ENCODE measurements around the gene PLXNA1. TPM values are rescaled to one million over a fixed set of nuclear protein-coding genes. Genes with fewer than 3 reads are reported as not detected.

Gene PLXNA1
- polyA plus RNA-seq, 1 donor from 2014 or later = 65.6 TPM

DNA sequence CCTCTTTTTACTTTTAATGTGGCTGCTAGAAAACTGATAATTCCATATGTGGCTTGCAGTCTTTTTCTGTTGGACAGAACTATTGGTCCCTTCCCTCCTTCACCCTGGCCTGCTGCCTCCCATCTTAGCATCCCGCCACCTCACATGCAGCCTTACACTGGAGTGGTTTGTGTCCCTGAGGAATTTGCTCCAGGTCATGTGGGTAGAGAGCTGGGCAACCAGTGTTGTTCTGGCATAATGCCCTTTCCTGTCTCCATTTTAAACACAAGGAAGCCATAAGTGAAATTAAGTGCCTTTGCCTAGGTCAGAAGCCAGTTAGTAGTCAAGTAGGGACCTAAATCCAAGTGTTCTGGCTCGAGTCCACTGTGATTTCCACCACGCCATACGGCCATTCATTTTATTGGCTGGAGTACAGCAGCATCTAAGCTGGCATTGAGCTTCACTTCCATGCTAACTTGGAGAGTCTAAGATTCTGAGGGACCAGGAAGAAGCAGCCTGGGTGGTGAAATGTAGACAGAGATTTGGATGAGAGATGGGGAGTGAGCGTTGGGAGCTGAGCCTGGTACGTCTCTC is 46.0 kb upstream of the PLXNA1 start:
- H3K27me3 ChIP-seq (ENCODE audit: insufficient read depth, low read depth, low read length) = no peaks in the 10 kb centered on the region
- H3K9me3 ChIP-seq (ENCODE audit: low read length) = no peaks in the 10 kb centered on the region
- TF ChIP-seq, protein P1, sequence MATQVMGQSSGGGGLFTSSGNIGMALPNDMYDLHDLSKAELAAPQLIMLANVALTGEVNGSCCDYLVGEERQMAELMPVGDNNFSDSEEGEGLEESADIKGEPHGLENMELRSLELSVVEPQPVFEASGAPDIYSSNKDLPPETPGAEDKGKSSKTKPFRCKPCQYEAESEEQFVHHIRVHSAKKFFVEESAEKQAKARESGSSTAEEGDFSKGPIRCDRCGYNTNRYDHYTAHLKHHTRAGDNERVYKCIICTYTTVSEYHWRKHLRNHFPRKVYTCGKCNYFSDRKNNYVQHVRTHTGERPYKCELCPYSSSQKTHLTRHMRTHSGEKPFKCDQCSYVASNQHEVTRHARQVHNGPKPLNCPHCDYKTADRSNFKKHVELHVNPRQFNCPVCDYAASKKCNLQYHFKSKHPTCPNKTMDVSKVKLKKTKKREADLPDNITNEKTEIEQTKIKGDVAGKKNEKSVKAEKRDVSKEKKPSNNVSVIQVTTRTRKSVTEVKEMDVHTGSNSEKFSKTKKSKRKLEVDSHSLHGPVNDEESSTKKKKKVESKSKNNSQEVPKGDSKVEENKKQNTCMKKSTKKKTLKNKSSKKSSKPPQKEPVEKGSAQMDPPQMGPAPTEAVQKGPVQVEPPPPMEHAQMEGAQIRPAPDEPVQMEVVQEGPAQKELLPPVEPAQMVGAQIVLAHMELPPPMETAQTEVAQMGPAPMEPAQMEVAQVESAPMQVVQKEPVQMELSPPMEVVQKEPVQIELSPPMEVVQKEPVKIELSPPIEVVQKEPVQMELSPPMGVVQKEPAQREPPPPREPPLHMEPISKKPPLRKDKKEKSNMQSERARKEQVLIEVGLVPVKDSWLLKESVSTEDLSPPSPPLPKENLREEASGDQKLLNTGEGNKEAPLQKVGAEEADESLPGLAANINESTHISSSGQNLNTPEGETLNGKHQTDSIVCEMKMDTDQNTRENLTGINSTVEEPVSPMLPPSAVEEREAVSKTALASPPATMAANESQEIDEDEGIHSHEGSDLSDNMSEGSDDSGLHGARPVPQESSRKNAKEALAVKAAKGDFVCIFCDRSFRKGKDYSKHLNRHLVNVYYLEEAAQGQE (IDR thresholded peaks at IDR 0.05; ENCODE audit: borderline replicate concordance) = no peak
- no peak for TF ChIP-seq TAF1 (IDR thresholded peaks at IDR 0.05; ENCODE audit: low read depth)
- no peak for TF ChIP-seq EZH2 (IDR thresholded peaks at IDR 0.05; ENCODE audit: borderline replicate concordance, insufficient read depth, low read length, poor library complexity, severe bottlenecking)
- TF ChIP-seq CTCF (IDR thresholded peaks at IDR 0.05; ENCODE audit: poor library complexity, severe bottlenecking) = no peak
- TF ChIP-seq MXI1 (conservative IDR thresholded peaks at IDR 0.05; ENCODE audit: poor library complexity, severe bottlenecking) = no peak
- TF ChIP-seq SMC3 (conservative IDR thresholded peaks at IDR 0.05; ENCODE audit: poor library complexity) = no peak
- TF ChIP-seq POLR2AphosphoS5 (IDR thresholded peaks at IDR 0.05) = no peak
- no peak for TF ChIP-seq RAD21 (conservative IDR thresholded peaks at IDR 0.05)
- TF ChIP-seq EP300 (conservative IDR thresholded peaks at IDR 0.05; ENCODE audit: poor library complexity, severe bottlenecking) = no peak

DNA sequence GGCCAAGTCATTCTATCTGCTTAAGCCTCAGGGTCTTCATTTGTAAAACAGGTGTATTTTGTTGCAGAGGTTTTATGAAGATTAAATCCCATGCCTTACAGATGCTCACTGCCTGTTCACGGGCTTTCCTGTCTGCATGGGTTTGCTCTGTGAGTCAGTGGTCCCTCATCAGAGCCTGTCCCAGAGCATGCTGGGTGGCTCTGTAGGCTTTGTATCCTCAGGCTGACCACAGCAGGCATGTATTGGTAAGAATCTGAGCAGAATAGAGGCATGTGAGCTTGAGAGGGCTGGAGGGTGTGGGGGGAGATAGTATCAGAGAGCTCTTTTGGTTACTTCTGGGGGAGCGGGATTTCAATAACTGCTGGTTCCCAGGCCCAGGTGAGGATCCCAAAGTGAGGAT is 45.4 kb upstream of the PLXNA1 start:
- Histone ChIP-seq H3K36me3 (ENCODE audit: insufficient read depth, low read length) (no peaks in the 10 kb centered on the region), H2AFZ (ENCODE audit: low read depth, low read length) (no peak overlapping the region), H3K4me2 (ENCODE audit: low read length) (no peak overlapping the region), H3K4me3 (ENCODE audit: low read length) (no peak overlapping the region), H4K20me1 (ENCODE audit: insufficient read depth) (no peaks in the 10 kb centered on the region), H3K79me2 (replicated peaks; ENCODE audit: insufficient read depth, low read length) (no peaks in the 10 kb centered on the region), H3K9me2 (ENCODE audit: insufficient read depth, low read length) (no peaks in the 10 kb centered on the region), H3F3A (ENCODE audit: insufficient read depth, low read length, poor library complexity, severe bottlenecking) (no peaks in the 10 kb centered on the region), H3K9me3 (ENCODE audit: low read length) (no peaks in the 10 kb centered on the region), H3K9ac (ENCODE audit: low read length) (no peak overlapping the region), H3K27me3 (ENCODE audit: insufficient read depth, low read depth, low read length) (no peaks in the 10 kb centered on the region), H3K27ac (ENCODE audit: low read length) (no peak overlapping the region)
- TF ChIP-seq CTCF (IDR thresholded peaks at IDR 0.05; ENCODE audit: poor library complexity, severe bottlenecking) (no peak), MXI1 (conservative IDR thresholded peaks at IDR 0.05; ENCODE audit: poor library complexity, severe bottlenecking) (no peak), POLR2AphosphoS5 (IDR thresholded peaks at IDR 0.05) (no peak), SMC3 (conservative IDR thresholded peaks at IDR 0.05; ENCODE audit: poor library complexity) (no peak), EP300 (conservative IDR thresholded peaks at IDR 0.05; ENCODE audit: poor library complexity, severe bottlenecking) (no peak), EZH2 (IDR thresholded peaks at IDR 0.05; ENCODE audit: borderline replicate concordance, insufficient read depth, low read length, poor library complexity, severe bottlenecking) (no peak), TAF1 (IDR thresholded peaks at IDR 0.05; ENCODE audit: low read depth) (no peak)
- TF ChIP-seq, protein P1 (IDR thresholded peaks at IDR 0.05; ENCODE audit: borderline replicate concordance) = no peak

More for the DNA sequence above, 46.0 kb upstream of the PLXNA1 start:
- H3K4me2 ChIP-seq (ENCODE audit: low read length) = no peak overlapping the region
- no peak overlapping the region for H3K9ac ChIP-seq (ENCODE audit: low read length)
- no peaks in the 10 kb centered on the region for H3K79me2 ChIP-seq (replicated peaks; ENCODE audit: insufficient read depth, low read length)
- H4K20me1 ChIP-seq (ENCODE audit: insufficient read depth) = no peaks in the 10 kb centered on the region
- no peak overlapping the region for H2AFZ ChIP-seq (ENCODE audit: low read depth, low read length)
- H3K27ac ChIP-seq (ENCODE audit: low read length) = no peak overlapping the region
- H3K9me2 ChIP-seq (ENCODE audit: insufficient read depth, low read length) = no peaks in the 10 kb centered on the region
- H3K36me3 ChIP-seq (ENCODE audit: insufficient read depth, low read length) = no peaks in the 10 kb centered on the region
- H3F3A ChIP-seq (ENCODE audit: insufficient read depth, low read length, poor library complexity, severe bottlenecking) = no peaks in the 10 kb centered on the region
- H3K4me3 ChIP-seq (ENCODE audit: low read length) = no peak overlapping the region
